GM11168 (cell line): ENCODE results near the gene JPT2.
"Not testable (repeated sequence)": the region's sequence is repeated elsewhere in the genome, so short reads cannot be mapped to it uniquely, and the experiment has no call there.

Experiments used
- in situ Hi-C: fragments of 300-500 bp; cut with MboI; formaldehyde crosslinking; loops from one replicate; pipeline ENCODE4 v1.12.0; 2022; ENCODE audit warnings: low sequenced_read_pairs; ENCODE audit not compliant: unreplicated experiment

The JPT2 gene

DNA sequence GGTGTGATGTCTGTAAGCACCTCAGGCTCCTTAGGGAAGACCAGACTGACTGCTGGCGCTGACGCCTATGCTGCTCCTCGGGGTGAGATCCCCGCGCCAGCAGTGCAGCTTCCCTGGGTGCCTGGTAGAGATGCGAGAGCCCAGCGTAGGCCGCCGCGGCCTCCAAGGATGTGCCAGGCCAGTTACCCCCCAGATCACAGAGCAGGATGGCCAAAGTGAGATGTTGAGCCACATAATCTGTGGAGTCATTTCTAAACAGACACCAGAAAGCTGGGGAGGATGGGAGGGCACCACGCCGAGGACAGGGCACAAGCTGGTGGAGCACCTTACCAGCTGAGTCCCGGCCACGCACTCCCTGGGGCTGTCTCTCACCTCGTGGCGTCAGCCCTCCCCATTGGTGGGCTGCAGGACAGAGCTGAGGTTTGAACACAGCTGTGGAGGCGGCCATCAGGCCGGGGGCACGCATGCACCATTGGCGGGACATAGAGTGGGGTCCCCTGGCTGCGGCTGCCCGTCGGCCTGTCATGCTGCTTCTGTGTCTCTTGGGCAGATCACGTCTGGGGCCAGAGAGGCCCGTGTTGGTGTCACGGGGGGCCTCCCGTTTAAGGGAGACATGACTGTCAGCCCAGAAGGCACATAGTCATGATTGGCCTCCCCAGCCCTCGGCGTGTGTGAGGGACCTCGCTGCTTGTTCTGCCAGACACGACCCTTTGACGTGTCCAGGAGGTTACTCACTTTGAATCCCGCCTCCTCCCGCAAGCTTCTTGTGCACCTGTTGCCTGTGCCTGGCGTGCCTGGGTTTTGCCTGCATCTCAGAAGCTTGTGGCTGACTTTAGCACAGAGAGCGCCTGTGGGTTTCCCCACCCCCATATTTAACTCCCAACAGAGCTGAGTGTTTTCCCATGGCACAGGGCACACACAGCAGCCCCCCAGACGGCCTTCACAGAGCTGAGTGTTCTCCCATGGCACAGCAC is 49.9 kb downstream of the JPT2 start:
- in situ Hi-C loops = no loop called here

DNA sequence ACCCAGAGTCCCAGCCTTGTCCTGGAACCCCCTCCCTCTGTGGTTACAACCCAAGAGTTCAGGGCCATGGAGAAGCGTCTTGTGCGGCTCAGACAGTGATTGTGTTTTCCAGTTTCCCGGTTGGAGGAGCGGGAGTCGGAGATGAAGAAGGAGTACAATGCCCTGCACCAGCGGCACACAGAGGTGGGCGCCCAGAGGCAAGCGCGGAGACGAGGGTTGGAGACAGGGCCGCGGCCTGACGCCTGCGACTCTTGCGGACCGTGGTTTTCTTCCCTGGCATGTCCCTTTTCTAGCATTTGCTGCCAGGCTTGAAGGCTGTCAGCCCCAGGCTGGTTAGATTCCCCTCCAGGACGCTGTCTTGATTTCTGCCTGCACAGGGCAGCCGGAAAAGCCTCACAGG is 50.9 kb downstream of the JPT2 start:
- in situ Hi-C loops = no loop called here

DNA sequence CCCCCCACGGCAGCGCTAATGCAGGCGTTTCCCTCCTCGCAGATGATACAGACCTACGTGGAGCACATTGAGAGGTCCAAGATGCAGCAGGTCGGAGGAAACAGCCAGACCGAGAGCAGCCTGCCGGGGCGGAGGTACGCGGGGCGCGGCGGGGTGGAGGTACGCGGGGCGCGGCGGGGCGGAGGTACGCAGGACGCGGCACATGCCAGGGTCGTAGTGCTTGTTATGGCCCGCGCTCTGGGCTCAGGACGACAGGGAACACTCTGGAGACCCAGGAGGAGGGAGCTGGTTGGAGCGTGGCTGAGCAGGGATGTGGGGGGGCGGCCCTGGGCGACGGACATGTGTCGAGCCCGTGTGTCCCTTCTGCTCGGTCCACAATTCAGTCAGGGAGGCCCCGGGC is 51.4 kb downstream of the JPT2 start:
- in situ Hi-C loops = no loop called here

GRCh38 chr16:1731073-1731472 is 53.0 kb downstream of the JPT2 start:
- in situ Hi-C loops = no loop called here

DNA sequence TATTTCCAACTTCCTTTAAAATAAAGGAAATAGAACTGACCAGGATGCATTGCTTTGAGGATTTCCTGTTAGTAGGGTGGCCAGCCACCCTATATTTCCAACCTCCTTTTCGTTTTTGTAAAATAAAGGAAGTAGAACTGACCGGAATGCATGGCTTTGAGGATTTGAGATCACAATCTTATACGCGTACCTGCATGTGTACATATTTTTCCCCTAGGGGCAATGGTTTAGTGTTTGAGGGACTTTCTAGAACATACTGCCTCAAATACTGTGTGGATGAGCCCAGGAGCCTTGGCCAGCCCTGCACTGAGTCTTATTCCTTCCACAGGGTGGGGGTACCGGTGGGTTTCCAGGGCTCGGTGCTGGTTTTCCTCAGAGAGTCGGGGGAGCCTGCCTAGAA is 53.5 kb downstream of the JPT2 start:
- in situ Hi-C loops = no loop called here

GRCh38 chr16:1732071-1732470 is 54.0 kb downstream of the JPT2 start:
- in situ Hi-C loops = no loop called here

- in situ Hi-C loops = not testable (repeated sequence)
Measured at GRCh38 chr16:1732551-1732987, 54.5 kb downstream of the JPT2 start.

GRCh38 chr16:1734123-1734522 is 56.0 kb downstream of the JPT2 start:
- in situ Hi-C loops = no loop called here

GRCh38 chr16:1734816-1735215 is 56.7 kb downstream of the JPT2 start:
- in situ Hi-C loops = no loop called here

DNA sequence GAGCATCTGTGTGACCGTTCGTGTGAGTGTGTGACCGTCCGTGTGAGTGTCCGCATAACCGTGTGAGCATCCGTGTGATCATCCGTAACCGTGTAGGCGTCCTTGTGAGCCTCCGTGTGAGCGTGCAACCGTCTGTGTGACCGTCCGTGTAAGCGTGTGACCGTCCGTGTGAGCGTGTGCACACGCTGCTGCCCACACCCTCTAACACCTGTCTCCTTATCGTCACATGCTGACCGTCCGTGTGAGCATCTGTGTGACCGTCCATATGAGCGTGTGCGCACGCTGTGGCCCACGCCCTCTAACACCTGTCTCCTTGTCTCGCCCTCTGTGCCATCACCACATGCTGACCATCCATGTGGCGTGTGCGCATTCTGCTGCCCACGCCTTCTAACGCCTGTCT is 62.2 kb downstream of the JPT2 start:
- in situ Hi-C loops = no loop called here

GRCh38 chr16:1740781-1741490 is 62.9 kb downstream of the JPT2 start:
- in situ Hi-C loops = no loop called here

DNA sequence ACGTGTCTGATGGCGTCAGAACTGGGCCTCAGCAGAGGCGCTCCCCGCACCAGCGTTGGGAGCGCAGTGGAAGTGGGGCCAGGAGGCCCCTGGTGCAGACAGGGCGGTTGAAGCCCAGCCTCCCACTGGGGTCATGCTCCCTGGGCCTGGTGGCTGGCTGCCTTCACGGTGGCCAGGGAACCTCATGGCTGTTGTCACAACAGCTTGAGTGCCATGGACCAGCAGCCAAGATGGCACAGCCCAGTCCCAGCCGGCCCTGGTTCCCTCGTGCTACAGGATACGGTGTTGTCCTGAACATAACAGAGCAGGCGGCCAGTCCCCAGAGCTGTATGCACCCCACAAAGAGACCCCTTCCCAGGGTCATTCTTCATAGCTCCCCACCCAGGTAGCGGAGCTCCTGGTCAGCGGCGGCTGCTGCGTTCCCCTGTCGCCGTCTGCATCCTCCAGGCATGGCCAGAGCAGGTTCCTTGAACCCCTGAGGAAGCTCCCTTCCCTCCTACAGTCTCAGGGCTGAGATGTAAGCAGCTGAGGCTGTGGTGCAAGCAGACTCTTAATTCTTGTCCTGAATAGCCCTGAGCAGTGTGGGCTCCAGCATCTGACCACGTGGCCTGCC is 63.6 kb downstream of the JPT2 start:
- in situ Hi-C loops = no loop called here

DNA sequence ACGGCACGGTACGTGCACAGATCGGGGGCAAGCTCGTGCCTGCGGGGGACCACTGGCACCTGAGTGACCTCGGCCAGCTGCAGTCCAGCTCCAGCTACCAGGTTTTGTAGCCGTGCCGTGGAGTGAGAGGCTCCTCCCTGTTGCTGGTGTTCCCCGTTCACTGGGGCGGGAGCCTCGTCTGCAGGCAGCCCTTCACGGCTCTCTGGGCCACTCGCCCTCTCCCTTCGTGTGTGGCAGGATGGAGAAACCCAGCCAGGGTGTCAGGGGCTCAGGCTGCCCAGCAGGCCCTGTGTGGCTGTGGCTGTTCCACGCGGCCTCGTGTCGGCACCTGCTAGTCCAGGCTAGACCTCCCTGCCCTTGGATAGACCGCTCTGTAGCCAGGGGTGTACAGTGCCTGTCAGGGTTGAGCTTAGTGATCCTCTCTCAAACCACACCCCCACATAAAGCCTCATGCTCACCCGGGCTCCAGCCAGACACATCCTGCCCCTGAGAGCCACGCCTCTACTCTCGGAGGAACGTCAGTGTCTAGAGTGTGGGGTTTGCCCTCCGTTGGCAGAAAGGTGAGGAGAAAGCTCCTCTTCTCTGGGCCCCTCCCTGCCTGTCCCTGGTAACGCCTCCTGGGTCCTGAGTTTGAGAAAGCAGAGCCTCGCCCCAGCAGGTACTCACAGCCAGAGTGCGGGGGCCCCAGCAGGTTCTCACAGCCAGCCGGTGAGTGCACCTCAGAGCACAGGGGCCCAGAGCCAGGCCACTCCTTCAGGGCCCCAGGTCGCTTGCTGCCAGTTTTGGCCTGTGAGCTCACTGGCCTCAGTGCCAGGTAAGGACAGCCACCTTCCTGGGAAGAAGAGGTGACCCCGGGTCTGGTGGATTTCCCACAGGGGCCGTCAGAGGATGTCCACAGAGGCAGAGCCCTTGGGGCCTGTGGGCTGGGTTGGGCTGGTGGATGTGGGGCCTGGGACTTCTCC is 65.6 kb downstream of the JPT2 start:
- in situ Hi-C loops = no loop called here

DNA sequence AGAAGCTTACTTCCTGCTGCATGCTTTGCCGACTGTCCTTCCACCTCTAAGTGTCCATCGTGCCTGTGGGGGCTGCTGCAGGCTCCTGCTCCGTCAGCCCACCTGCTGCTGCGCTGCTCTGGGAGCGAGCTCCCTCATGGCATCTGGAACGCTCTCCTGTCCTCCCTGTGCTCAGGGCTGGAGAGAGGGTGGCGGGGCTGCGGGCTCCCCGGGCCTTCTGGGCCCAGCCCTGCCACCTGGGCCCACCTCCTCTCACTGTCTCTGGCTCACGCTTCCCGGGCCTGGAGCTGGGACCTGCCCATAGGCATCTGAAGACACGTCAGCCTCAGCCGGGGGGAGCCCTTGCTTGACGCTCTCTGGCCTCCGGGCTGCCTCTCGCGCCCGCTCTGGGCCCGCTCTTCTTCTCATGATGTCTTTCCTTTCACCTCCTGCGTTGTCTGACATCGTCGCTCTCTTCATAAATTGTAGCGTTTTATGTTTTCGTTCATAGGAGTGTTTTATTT is 66.3 kb downstream of the JPT2 start:
- in situ Hi-C loops = no loop called here

- in situ Hi-C loops = no loop called here
Measured at GRCh38 chr16:1745181-1745899, 67.3 kb downstream of the JPT2 start.

DNA sequence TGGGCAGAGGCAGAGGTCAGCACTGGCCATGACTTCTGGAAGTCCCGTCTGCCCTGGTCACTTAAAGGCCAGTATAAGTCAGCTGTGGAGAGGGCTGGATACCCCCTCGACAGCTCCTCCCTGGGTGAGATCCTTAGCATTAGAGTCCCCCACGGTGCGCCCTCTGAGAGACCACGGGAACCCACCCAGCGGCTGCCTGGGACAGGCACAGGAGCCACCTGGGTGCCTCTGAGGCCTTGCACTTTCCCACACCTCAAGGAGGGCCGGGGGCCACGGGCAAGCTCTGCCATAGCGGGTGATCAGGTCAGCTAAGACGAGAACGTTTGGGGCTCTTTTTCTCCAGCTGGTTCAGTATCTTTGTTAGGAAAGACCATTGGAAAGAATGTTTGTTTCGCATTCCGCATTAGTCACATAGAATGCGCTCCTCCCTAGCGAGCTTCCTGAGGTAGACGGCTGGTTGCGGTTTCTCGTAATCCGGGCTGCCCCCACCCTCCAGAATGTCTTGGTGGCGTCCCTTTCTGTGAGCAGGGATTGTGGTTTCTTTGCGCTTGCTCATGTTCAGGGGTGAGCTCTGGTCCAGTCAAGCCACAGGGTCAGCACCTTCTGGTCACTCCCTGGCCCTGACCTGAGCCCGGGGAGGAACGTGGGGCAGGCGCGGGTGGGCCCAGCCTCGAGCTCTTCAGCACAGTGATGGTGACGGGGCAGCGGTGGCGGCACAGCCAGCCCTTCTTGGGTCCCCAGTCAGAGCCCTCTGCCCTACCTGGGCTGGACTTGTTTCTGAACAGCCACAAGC is 68.0 kb downstream of the JPT2 start:
- in situ Hi-C loops = no loop called here

DNA sequence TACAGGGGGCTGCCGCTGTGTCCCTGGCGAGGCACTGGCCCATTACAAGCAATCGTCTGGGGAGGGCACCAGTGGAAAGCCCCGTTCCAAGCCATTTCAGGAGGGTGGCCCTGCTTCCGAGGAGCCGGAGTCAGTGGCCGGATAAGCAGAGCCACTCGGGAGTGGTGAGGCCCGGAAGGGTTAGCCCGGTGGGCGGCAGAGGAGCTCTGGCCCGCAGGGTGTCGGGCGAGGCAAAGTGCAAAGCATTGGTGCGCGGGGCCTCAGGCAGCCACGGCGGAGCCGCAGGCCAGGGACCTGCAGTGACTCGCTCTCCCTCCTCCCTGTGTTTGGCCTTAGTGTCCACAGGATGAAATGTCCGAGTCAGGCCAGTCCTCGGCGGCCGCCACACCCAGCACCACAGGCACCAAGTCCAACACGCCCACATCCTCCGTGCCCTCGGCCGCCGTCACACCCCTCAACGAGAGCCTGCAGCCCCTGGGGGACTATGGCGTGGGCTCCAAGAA is 68.7 kb downstream of the JPT2 start:
- in situ Hi-C loops = no loop called here

- in situ Hi-C loops = no loop called here
Measured at GRCh38 chr16:1747934-1748333, 69.9 kb downstream of the JPT2 start.
